GM11168 (cell line): ENCODE data around the gene AP2S1.
"Not testable (repeated sequence)": the region's sequence is repeated elsewhere in the genome, so short reads cannot be mapped to it uniquely, and the experiment has no call there.

Source experiments
- in situ Hi-C: fragments of 300-500 bp; cut with MboI; formaldehyde crosslinking; loops from one replicate; pipeline ENCODE4 v1.12.0; 2022; ENCODE audit warnings: low sequenced_read_pairs; ENCODE audit not compliant: unreplicated experiment

Gene AP2S1

DNA sequence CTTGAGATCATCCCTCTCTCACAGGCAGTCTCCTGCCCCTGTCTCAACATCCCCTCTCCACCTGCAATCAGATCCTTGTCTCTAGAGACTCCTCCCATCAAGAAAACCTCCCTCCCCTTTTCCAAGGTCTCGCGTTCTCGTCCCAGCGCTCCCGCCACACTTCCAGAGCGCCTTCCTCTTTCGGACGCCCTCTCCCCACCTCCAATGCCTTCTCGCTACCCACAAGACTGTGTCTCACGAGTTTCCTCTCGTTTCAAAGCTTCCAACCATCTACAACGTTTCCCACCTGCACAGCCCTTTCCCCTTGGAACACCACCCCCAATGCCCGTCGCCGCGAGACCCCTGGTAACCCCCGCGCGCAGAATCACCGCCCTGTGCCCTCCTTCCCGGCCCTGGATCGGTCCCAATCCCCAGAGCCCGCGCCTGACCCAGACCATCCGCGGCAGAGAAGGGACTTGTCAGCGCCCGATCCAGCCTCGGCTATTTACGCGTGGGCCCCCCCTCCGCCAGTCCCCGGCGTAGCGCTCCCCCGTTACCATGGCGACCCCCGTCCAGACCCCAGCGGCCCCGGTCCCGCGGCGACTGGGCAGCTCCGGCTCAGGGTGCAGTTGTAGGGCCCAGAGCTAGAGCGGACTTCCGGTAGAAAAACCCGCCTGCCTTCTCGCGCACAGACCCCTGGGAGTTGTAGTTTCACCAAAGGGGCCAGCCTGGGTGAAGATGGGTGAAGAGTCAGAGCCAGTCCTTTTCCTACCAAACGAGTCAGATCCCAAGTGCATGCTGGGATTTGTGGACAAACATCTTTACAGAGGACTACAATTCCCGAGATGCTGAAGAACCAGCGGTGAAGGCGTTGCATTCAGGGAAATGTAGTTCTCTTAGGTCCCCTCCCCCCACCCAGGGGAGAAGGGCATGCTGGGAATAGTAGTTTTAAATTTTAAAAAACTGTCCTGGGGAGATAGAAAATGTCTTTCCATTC is at the start of gene AP2S1:
Gene AP2S1 (minus strand): TSS at position 619 of the 976 bp plus-strand sequence. CDS start 80 bp downstream, at position 539.
- in situ Hi-C loops, result no loop called here

DNA sequence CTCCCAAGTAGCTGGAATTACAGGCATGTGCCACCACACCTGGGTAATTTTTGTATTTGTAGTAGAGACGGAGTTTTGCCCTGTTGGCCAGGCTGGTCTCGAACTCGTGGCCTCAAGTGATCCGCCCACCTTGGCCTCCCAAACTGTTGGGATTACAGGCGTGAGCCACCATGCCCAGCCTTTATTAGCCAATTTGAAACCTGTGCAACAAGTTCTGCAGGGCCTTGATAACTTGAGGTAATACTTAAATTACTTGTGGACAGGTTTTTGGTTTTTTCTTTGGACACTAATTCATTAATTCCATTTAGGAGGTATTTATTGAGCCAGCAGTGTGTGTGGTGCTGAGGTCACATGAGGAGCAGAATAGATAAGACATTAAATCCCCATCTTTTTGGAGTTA is 49.7 kb upstream of the AP2S1 start:
- in situ Hi-C loops, result loop anchor here (10.0 kb wide), 1 partner anchor 64 kb away; no protein-coding TSS in a partner anchor

DNA sequence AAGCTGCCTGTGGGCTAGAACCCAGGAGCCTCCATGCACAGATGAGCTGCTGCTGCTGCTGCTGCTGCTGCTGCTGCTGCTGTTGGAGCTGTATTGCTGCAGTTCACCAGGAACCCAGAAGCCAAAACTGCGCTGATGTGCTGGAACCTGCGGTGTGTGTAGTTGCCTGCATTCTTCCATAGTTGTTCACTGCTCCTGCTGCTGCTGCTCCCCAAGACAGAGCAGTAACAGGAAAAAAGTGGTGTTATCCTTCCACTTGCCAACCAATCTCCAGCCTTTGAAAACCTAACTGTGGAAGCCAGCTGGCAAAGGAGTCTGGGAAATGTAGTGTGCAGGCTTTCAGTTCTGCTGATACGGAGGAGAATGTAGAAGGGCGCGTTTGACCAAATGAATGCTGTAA is 48.1 kb upstream of the AP2S1 start:
- in situ Hi-C loops, result no loop called here

DNA sequence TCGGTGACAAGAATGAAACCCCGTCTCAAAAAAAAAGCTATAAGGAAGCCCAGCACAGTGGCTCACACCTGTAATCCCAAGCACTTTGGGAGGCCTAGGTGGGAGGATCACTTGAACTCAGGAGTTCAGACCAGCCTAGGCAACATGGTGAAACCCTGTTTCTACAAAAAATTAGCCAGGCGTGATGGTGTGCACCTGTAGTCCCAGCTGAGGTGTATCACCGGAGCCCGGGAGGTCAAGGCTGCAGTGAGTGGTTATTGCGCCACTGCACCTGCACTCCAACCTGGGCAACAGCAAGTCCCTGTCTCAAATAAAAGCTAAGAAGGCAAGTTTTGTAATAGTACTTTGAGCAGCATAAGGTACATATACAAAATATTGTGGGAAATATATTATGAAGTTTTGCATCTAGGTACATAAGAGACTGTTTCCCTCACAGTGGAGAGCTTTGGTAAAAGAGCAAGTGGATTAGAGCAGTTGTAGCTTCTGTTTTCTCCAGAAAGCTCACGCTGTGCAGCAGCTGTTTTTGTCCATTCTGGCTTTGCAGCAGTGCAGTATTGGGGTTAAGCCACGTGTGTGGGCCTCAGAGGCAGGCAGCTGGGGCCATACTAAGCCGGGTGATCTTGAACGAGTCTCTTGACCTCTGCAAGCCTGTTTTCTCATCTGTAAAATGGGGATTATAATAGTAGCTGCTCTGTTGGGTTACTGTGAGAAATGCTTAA is 45.6 kb upstream of the AP2S1 start:
- in situ Hi-C loops, result no loop called here

DNA sequence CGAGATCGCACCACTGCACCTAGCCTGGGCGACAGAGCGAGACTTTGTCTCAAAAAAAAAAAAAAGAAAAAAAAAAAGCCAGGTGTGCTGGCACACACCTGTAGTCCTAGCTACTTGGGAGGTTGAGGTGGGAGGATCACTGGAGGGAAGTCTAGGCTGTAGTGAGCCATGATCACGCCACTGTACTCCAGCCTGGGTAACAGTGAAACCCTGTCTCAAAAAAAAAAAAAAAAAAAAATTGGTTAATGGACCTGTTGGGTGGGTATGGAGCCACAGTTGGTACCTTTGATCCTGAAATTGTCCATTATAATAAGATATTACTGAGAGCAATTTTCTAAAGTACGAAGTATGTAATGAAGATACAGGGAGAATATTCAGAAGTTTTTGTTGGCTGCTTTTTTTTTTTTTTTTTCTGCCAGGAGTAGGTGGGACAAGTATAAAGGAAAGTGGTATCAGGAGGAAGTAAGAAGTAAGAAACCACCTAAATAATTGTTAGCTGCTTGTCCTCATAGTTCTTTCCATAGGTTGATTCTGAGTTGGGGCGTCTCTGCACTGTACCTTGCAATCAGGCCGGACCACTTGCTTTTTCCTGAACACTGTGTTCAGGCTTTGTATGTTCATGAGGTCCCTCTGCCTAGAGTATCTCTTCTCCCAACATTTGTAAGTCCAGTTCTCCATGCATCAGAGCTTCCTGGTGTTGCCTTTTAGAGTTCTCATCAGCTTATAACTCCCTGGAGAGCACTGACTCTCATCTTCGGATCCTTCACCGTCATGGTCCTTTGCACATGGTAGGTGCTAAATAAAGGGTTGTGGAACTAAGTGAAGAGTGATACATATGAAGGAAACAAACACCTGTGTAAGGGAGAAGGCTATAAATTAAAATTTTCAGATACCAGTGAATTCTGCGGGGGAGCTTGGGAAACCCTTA is 41.9 kb upstream of the AP2S1 start:
- in situ Hi-C loops, result no loop called here

DNA sequence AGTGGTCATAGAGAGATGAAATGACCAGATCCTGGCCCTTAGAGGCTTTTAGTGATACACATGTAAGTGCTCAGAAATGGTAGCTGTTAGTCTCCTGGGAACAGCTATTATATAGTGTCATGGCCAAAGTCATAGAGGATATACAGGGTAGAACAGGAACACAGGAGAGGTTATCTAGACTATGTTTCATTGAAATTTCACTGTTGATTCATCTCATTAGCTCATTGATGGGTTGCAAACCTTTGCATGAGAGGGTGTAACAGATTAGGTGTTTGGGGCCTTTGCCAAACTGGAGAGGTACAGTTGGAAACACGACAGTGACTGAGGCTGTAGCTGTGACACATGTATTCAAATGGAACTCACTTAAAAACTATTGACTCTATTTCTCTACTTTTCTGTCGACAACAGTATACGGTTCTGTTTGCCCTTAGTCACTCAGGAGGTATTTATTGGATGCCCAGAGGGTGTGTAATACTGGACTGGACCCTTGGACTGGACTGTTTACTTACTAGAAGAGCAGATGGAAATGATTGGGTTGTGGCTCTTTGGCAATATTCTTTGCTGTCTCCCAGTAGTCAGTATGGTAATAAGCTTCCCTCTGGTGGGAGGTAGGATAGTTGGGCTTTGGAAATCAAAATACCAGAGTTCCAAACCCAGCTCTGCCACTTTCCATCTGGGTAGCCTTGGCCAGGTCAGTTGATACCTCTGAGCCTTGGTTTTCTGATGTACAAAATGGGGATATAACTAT is 40.0 kb upstream of the AP2S1 start:
- in situ Hi-C loops, result no loop called here

DNA sequence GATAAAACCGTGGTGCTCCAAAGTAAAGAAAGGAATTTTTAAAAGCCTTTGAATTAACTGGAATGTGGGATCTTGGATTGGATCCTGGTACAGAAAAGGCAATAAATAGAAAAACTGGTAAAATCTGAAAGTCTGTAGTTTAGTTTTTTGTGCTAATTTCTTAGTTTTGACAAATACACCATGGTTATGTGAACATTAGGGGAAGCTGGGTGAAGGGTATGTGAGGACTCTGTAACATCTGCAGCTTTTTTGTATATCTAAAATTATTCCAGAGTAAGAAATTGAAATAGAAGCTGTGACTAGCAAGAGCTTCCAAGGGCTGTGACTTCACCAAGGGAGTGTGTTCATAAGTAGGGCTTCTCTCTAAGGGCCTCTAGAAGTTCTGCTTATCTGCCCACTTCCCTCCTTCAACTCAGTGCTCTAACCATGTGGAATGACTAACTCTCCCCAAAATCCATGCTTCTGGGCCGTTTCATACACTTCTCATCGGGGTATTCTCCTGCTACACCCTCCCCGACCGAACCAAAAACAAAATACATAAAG is 36.7 kb upstream of the AP2S1 start:
- in situ Hi-C loops, result no loop called here

DNA sequence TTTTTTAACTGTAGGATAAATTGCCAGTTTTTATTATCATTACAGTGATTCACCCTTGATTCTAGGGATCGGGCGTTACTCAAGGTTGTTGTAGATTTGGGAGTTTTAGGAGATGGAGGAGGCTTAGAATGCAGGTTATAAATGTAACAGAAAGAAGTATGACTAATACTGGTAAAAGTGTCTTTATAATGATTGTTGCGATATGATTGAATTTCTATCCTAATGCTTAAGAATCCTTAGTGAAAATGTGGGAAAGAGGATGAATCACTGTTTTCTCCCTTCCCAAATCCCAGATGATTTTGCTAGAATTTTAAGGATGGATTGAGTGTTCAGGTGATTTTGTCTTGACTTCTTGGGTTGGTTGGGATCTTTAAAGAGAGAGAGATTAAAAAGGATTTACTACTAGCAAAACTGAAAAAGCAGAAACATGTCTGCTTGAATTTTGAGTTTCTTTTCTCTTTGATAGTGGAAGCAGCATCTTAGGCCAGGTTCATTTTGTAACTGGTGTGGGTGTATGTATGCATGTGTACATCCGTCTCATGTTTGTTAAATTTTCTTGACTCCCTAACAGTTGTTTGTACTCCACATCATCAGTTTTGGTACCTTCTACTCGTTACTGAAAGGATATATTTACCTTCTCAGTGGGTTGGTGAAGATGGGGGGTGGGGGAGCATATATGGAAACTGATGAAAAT is 36.0 kb upstream of the AP2S1 start:
- in situ Hi-C loops, result no loop called here

DNA sequence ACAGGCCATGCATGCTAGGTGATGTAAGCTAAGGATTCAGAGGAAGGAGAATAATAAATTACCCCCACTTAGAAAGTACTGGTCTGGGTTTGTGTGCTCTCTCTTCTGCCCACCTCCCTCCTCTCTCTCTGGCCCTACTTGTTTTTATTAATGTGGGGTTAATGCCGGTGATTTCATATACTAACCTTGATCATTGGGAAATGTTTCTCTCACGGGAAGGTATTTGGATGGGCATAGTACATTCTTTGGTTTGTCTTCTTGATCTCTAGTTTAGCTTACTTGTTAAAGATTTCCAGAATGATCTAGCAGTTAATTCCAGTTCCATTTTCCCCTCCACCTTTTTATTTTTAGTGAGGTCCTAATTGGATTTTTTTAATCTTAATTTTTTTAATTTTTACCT is 34.8 kb upstream of the AP2S1 start:
- in situ Hi-C loops, result no loop called here

DNA sequence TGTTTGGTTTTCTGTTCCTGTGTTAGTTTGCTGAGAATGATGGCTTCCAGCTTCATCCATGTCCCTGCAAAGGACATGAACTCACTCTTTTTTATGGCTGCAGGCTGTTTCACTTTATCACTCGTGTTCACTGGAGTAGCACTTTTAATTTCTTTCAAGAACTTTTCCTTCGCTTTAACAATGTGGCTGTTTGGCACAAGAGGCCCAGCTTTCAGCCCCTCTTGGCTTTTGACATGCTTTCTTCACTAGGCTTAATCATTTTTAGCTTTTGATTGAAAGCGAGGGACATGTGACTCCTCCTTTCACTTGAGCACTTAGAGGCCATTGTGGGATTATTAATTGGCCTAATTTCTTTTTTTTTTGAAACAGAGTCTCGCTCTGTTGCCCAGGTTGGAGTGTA is 32.1 kb upstream of the AP2S1 start:
- in situ Hi-C loops, result not testable (repeated sequence)

DNA sequence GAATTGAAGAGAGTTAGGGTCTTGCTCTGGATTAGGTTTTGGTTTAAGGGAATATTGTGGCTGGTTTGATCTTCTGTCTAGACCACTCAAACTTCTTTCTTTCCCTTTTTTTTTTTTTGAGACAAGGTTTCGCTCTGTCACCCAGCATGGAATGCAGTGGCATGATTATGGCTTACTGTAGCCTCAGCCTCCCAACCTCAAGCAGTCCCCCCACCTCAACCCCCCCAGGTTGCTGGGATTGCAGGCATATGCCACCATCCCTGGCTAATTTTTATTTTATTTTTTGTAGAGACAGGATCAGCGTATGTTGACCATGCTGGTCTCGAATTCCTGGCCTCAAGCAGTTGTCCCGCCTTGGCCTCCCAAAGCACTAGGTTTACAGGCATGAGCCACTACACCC is 31.4 kb upstream of the AP2S1 start:
- in situ Hi-C loops, result no loop called here

DNA sequence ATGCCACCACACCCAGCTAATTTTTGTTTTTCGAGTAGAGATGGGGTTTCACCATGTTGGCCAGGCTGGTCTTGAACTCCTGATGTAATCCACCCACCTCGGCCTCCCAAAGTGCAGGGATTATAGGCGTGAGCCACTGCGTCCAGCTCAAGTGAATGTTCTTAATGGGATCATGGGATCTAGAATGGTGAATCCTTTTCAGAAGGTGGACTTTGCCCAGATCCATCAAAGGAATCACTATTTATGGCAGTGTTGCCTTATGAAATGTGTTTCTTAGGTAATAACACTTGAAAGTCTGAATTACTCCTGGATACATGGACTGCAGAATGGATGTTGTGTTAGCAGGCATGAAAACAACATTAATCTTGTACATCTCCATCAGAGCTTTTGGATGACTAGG is 30.4 kb upstream of the AP2S1 start:
- in situ Hi-C loops, result no loop called here

DNA sequence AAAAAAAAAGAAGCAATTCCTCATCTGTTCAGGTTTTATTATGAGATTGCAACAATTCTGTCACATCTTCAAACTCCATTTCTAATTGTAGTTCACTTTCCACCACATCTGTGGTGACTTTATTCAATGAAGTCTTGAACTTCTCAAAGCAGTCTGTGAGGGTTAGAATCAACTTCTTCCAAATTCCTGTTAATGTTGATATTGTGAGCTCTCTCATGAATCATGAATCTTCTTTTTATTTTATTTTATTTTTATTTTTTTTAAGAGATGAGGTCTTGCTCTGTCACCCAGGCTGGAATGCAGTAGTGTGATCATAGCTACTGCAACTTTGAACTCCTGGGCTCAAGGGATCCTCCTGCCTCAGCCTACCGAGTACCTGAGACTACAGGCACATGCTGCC is 29.8 kb upstream of the AP2S1 start:
- in situ Hi-C loops, result no loop called here

DNA sequence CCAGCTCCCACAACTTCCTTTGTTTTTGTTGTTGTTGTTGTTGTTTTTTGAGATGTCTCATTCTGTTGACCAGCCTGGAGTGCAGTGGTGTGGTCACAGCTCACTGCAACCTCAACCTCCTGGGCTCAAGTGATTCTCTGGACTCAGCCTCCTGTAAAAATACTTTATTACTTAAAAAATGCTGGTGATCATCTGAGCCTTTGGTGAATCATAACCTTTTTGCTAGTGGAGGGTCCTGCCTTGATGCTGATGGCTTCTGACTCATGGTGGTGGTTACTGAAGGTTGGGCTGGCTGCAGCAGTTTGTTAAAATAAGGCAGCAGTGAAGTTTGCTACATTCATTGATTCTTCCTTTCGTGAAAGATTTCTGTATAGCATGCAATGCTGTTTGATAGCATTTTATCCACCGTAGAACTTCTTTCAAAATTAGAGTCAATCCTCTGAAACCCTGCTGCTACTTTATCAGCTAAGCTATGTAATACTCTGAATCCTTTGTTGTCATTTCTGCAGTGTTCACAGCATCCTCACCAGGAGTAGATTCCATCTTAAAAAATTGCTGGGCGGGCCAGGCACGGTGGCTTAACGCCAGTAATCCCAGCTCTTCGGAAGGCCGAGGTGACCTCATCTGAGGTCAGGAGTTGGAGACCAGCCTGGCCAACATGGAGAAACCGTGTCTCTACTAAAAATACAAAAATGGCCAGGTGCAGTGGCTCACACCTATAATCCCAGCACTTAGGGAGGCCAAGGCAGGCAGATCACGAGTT is 28.1 kb upstream of the AP2S1 start:
- in situ Hi-C loops, result no loop called here

DNA sequence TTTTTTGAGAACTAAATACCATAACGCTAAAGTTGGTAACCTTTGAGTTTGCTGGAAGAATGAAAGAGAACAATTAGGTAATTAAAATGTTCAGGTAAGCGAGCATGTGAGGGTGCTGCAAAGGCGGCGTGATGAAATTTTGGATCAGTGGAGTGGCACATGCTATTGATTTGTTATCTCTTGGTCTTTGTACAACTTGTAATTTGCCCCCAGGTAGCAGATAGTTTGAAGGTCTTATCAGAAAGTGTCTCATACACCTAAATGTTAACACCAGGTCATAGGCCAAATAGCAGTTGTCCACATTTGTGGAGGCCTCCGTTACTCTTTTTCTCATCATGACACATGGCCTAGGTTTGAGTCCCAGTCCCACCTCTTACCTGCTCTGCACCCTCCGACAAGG is 25.0 kb upstream of the AP2S1 start:
- in situ Hi-C loops, result no loop called here

DNA sequence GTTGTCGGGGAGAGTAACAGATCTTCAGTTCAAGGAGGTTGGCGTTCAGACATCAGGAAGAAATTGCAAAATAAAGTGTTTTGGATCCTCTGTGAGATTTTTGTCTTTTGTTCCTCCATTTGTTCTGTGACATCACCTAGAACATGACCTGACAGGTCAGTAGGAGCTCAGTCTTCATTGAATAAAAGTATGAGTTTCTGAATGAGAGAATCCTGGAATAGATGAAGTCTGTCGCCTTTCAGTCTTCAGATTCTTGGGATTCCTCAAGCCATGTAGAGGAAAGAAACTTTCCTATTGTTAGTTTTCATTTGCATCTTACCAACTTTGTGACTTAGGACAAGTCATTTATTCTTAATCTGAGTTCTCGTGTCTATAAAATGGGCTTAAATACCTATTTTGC is 24.6 kb upstream of the AP2S1 start:
- in situ Hi-C loops, result no loop called here

DNA sequence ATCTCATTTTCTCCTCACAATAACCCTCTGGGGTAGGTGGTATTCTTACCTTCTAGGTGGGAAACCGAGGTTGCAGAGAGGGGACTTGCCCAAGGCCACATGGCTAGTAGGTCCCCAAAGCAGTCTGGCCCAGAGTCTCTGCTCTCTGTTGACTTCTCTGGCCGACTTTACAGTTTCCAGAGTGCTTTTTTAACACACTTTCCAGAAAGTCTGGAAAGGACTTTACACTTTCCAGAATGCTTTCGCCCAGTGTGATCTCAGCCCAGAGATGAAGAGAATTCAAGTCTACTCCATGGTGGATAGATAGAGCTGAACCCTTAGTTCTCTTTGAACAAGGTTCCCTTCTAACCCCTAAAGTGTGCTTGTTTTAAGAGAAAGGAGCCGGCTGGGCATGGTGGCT is 22.3 kb upstream of the AP2S1 start:
- in situ Hi-C loops, result no loop called here

DNA sequence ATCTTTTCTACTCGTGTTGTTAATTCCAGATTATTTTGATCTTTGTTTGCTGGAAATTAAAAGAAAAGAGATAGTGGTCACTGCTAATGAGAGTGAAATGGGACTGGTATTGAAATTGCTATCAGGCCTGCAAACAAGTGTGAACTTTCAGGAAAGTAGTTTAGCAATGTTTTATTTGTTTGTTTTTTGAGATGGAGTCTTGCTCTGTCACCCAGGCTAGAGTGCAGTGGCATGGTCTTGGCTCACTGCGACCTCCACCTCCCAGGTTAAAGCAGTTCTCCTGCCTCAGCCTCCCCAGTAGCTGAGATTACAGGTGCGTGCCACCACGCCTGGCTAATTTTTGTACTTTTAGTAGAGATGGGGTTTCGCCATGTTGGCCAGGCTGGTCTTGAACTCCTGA is 20.5 kb upstream of the AP2S1 start:
- in situ Hi-C loops, result not testable (repeated sequence)
